Measurements from ENCODE around the gene MYO1H.
"Not testable (repeated sequence)": the region's sequence is repeated elsewhere in the genome, so short reads cannot be mapped to it uniquely, and the experiment has no call there.

Gene MYO1H

DNA sequence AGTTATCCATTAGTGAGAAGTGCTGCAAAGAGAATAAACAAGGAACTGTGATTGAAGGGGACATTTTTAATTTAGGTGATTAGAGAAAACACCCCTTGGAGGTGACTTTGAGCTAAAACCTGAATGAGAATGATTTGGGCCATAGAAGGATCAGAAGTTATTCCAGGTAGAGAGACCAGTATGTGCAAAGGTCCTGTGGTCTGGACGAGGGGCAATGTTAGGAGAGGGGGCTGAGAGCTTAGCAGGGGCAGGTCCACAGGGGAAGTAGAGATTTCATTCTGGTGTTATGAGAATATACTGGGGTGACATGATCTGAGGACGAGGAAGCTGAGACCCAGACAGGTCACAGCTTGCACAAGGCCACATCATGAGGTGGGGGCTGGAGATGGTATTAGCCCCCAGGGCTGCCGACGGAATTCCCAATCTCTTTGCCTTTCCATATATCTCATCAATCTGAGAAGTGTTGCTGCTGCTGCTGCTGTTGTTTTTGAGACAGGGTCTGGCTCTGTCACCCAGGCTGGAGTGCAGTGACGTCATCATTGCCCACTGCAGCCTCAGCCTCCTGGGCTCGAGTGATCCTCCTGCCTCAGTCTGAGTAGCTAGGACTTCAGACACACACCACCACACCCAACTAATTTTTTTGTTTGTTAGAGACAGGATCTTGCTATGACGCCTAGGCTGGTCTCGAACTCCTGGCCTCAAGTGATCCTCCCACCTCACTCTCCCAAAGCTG, 73.8 kb downstream of the MYO1H start:
- DNase-seq, result no peak

GRCh38 chr12:109422251-109422650, 74.6 kb downstream of the MYO1H start:
- DNase-seq, result no peak

- DNase-seq, result no peak
Measured at GRCh38 chr12:109423392-109423791, 75.7 kb downstream of the MYO1H start.

DNA sequence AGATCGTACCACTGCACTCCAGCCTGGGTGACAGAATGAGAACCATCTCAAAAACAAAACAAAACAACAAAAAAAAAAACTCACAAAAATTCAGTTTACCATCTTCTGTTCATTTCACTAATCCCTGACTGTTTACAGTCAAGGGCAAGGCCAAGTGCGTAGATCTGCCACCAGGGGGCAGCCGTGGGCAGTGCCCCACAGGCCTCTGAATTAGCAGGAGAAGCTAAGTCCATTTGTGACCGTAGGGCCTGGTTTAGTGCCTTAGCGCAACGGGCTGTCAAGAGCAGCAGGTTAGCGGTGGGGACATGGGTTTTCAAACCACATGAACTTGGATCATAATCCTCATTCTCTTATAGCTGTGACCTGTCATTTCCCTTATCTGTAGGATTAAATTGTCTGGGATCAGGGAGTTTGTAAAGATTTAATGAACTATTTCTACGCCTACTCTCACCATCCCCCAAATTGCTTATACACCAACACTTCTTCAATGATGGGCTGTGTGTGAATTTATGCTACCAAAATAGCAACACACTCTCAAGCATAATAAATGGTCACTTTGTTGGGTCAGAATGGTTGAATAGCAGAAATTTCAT, 80.4 kb downstream of the MYO1H start:
- DNase-seq, result peak; percentile 49

GRCh38 chr12:109428804-109429203, 81.1 kb downstream of the MYO1H start:
- DNase-seq, result not testable (repeated sequence)

GRCh38 chr12:109430244-109430643, 82.5 kb downstream of the MYO1H start:
- DNase-seq, result no peak

DNA sequence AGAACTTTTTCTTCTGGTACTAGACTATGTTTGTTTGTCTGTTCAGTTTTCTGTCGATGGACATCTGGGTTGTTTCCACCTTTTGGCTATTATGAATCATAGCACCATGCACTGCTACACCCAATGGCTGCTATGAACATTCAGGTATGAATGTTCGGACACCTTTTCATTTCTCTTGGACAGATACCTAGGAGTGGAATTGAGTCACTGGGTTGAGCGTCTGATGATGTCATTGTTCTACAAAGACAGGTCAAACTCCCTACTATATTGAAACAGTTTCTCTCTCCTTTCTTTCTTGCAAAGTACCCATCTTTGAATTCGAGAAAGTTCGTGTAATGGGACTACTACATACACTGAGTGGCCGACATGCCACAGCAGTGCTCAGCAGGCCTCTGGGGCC, 84.7 kb downstream of the MYO1H start:
- DNase-seq, result no peak

DNA sequence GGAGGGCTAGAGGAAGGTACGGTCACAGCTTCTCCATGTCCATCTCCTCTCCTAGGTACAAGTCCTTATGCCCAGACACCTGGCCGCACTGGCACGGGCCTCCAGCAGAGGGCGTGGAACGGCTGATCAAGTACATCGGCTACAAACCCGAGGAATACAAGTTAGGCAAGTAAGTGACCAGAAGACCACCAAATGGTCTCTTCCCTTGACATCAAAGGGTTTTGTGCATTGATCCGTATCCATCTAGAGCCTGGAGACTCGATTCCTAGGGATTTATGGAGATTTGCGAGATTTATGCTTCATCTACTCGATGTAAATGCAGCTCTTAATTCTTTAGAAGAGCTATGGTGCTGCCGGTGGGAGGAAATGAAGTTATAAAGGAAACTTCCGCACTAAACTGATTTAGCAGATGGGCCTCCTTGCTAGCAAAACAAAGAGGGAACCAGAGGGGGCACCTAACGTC, 85.2 kb downstream of the MYO1H start:
- DNase-seq, result peak; percentile 33

DNA sequence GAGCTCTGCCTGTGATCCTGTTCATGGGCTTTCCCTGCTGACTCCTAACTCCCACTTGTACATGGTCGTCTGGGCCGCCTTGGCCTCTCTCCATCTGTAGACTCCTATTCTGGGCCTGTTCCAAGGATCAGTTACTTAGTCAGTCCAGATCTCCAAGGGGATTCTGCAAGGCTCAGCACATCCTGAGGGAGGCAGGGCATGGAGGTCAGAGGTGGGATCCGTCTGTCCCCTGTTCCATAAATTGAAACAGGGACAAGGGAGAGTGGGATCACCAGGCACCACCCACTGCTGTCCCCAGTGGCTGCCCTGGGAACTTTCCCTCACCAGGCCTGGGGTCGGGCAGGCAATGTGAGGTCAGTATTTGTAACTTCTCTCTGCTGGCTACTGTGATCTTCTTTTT, 85.9 kb downstream of the MYO1H start:
- DNase-seq, result no peak

DNA sequence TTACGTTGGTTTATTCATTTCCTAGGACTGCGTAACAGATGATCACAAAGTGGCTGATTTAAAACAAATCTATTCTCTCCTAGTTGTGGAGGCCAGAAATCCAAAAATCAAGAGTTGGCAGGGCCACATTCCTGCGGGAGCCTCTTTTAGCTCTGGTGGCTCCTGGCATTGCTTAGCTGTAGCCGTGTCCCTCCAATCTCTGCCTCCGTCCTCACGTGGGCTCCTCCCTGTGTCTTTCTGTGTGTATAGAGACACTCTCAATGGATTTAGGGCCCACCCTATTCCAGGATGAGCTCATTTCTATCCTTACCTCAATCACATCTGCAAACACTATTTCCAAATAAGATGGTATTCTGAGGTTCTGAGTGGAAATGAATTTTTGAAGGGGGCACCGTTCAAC, 86.9 kb downstream of the MYO1H start:
- no peak for DNase-seq

DNA sequence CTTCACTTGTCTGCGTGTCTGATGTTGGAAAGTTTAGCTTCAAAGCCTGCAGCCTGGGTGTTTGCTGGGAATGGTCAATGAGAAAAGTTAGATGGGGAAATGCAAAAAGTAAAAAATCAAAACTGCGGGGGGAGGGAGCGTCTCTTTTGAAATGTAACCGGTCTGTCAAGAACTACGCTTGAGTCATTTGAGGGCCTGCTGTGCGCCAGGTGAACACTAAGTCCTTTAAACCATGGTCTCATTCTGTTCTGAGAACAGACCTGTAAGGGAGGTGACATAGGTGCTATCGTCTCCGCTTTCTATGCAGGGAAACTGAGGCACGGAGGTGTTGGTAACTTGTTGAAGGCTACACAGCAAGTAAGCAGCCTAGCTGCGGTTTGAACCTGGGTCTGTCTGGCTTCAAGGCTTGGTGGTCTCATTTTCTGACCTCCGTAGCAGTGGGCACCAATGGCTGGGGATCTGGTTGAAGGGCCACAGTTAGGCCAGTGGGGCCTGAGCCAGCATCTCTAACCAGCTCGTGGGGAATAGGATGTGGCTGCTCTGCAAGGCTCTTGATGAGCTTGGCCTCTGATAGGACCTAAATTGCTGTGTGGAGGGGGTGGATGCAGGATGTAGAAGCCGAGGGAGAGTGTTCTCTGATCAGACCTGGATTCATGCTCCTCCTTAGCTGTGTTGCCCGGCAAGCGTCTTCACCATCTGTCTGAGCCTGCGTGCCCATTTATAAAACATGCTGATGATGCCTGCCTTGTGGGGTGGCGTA, 87.9 kb downstream of the MYO1H start:
- no peak for DNase-seq

GRCh38 chr12:109436188-109436560, 88.5 kb downstream of the MYO1H start:
- no peak for DNase-seq

GRCh38 chr12:109439181-109439580, 91.5 kb downstream of the MYO1H start:
- no peak for DNase-seq

GRCh38 chr12:109439951-109440350, 92.3 kb downstream of the MYO1H start:
- DNase-seq, result not testable (repeated sequence)

GRCh38 chr12:109440851-109441490, 93.3 kb downstream of the MYO1H start:
- DNase-seq, result no peak

- peak; percentile 13 for DNase-seq
Measured at GRCh38 chr12:109443794-109444193, 96.1 kb downstream of the MYO1H start.

- no peak for DNase-seq
Measured at GRCh38 chr12:109444259-109444658, 96.6 kb downstream of the MYO1H start.

DNA sequence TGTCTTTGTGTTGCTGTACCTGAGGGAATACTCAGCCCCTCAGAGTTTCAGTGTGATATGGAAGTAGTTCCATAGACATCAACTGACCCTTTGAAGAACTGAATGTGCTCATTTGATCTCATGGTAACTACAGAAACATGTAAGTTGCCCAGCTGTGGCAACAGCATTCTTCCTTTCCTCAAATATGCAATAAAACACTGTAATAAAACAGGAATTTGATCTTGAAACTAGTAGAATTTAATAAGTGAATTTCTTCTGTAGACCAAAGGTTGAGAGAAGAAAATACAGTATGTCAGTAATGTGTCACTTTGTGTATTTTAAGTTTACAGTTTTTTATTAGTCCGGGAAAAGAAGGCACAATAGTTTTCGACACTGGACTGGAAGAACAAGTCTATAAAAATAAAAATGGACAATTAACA, 97.5 kb downstream of the MYO1H start:
- no peak for DNase-seq

DNA sequence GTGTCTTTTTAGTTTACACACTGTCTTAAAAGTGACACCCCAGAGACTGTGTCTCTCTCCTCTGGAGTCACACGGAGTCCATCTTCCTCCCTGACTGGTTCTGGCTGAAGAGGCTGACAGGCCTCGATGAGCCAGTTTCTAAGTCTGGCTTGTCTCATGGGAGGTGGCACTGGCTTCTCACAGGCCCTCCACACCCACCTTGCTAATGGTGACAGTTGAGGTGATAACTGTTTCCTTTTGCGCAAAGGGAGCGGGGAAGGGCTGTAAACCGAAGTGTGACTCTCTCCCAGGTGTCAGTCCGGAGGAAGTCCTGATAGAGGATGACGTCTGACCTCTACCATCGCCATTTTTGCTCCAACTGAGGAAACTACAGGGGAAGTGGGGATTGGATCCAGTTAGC, 99.2 kb downstream of the MYO1H start:
- DNase-seq, result no peak

DNA sequence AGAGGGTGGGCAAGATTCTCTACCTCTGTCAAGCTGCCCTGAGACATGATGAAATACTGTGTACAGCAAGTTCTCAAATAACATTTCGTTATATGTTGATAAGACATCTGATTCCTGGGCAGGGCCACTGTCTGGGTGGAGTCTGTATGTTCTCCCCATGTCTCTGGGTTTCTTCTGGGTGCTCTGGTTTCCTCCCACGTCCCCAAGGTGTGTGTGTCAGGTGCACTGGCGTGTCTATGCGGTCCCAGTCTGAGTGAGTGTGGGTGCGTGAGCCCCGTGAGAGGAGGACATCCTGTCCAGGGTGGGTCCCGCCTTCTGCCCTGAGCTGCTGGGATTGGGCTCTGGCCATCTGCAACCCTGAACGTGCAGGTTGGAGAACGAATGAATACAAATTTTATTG, 99.8 kb downstream of the MYO1H start:
- DNase-seq, result no peak

- DNase-seq, result no peak
Measured at GRCh38 chr12:109448272-109448671, 100.6 kb downstream of the MYO1H start.

GRCh38 chr12:109448707-109449390, 101.1 kb downstream of the MYO1H start:
- DNase-seq, result no peak
